Natural killer cell (primary cell): Measurements from ENCODE around the gene MTMR6. TPM values are rescaled to one million over a fixed set of nuclear protein-coding genes. Genes with fewer than 3 reads are reported as not detected.

ENCODE experiments used
- ATAC-seq, 3 donors: fragments of 150-1000 bp in 2 of 3; fragments of 200-7000 bp in 1 of 3; cut with Tn5 transposase; 1 replicate in 1 of 3; 2 replicates in 2 of 3; pipeline ENCODE4 v1.10.0; 2021; ENCODE audit warnings: mild to moderate bottlenecking in 2 of 3, moderate library complexity in 2 of 3
- DNase-seq, 2 donors: peaks; one replicate each; pipeline versions ENCODE4 v3.0.0 to v3.0.0-alpha.2; 2013 to 2021; ENCODE audit warnings: mixed read lengths in 1 of 2
- H3K27ac ChIP-seq: one replicate; pipeline ENCODE4 v1.5.1; 2013; ENCODE audit warnings: mild to moderate bottlenecking, low read length
- H3K27me3 ChIP-seq: one replicate; pipeline ENCODE4 v1.6.1; 2013; ENCODE audit warnings: low read length; ENCODE audit not compliant: control insufficient read depth, insufficient read depth
- H3K36me3 ChIP-seq: one replicate; pipeline ENCODE4 v1.6.1; 2013; ENCODE audit warnings: low read length; ENCODE audit not compliant: control insufficient read depth, insufficient read depth
- H3K4me1 ChIP-seq: one replicate; pipeline ENCODE4 v1.6.1; 2013; ENCODE audit warnings: low read length; ENCODE audit not compliant: control insufficient read depth, insufficient read depth
- H3K4me3 ChIP-seq: one replicate; pipeline ENCODE4 v1.5.1; 2013; ENCODE audit warnings: low read length
- H3K9me3 ChIP-seq: one replicate; pipeline ENCODE4 v1.6.1; 2013; ENCODE audit warnings: low read length; ENCODE audit not compliant: control insufficient read depth, insufficient read depth
- H3K27ac Mint-ChIP-seq, 2 donors: one replicate each; pipeline ENCODE4 v1.8.0; 2022; ENCODE audit warnings: mild to moderate bottlenecking in 2 of 2, mixed read lengths in 2 of 2, moderate library complexity in 1 of 2
- H3K27me3 Mint-ChIP-seq, 2 donors: one replicate each; pipeline ENCODE4 v1.8.0; 2022; ENCODE audit warnings: low read depth in 2 of 2, mixed read lengths in 2 of 2
- H3K36me3 Mint-ChIP-seq: one replicate; pipeline ENCODE4 v1.8.0; 2022; ENCODE audit warnings: mixed read lengths
- H3K4me1 Mint-ChIP-seq, 2 donors: one replicate each; pipeline ENCODE4 v1.8.0; 2022; ENCODE audit warnings: mixed read lengths in 2 of 2
- H3K4me3 Mint-ChIP-seq: one replicate; pipeline ENCODE4 v1.8.0; 2022; ENCODE audit warnings: mild to moderate bottlenecking, moderate library complexity, mixed read lengths
- H3K9me3 Mint-ChIP-seq, 2 donors: one replicate each; pipeline ENCODE4 v1.8.0; 2022; ENCODE audit warnings: mixed read lengths in 2 of 2
- WGBS: methylation state at CpG from one replicate; pipeline ENCODE4 v1.1.7; 2013; ENCODE audit warnings: missing lambda C conversion rate; ENCODE audit not compliant: insufficient coverage; 5-methylcytosine and 5-hydroxymethylcytosine counted together
- intact Hi-C: fragments of 100-400 bp; cut with micrococcal nuclease; formaldehyde crosslinking; loops from one replicate; pipeline ENCODE4 v1.14.2; 2022
- total RNA-seq, 4 donors: library from RNA; stranded (reverse); fragments of 120-200 nt in 1 of 4; gene quantifications; one replicate each; pipeline versions ENCODE4 v1.2.3 to v1.2.4, GENCODE V29; 2013 to 2022
- TF ChIP-seq, protein P1 (sequence below): fragments of 200-600 bp; IDR thresholded peaks from one replicate; pipeline ENCODE4 v1.8.0; 2022; ENCODE audit warnings: antibody characterized with exemption

MTMR6 gene
- total RNA-seq, 3 donors from 2014 or later (not counting 1 experiment from before 2014, with no cell fraction given): 16.4 to 18.1 (median 17.3) TPM

- TF ChIP-seq, protein P1, sequence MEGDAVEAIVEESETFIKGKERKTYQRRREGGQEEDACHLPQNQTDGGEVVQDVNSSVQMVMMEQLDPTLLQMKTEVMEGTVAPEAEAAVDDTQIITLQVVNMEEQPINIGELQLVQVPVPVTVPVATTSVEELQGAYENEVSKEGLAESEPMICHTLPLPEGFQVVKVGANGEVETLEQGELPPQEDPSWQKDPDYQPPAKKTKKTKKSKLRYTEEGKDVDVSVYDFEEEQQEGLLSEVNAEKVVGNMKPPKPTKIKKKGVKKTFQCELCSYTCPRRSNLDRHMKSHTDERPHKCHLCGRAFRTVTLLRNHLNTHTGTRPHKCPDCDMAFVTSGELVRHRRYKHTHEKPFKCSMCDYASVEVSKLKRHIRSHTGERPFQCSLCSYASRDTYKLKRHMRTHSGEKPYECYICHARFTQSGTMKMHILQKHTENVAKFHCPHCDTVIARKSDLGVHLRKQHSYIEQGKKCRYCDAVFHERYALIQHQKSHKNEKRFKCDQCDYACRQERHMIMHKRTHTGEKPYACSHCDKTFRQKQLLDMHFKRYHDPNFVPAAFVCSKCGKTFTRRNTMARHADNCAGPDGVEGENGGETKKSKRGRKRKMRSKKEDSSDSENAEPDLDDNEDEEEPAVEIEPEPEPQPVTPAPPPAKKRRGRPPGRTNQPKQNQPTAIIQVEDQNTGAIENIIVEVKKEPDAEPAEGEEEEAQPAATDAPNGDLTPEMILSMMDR: no peak
- H3K27me3 Mint-ChIP-seq: peaks cover 7 to 23% of the 10 kb centered on the region in 2 donors
- no peaks in the 10 kb centered on the region for H3K27me3 ChIP-seq
These were observed 84.1 kb downstream of the MTMR6 start for GRCh38 chr13:25203127-25203740.

DNA sequence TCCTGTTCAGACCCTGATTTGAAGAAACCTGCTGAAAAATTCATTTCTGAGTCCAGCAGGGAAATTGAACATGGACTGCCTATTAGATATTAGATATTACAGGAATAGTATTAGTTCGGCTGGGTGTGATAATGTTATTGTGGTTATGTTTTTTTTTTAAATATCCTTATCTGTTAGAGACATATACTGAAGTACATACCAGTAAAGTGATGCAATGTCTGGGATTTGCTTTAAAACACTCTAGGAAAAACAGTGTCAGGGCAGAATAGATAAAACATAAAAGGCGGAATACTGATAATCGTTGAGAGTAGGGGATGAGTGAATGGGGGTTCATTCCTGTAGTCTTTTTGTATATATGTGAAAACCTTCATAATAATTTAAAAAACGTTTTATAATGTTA, 86.5 kb downstream of the MTMR6 start:
- Histone ChIP-seq H3K9me3 (no peaks in the 10 kb centered on the region), H3K4me1 (no peaks in the 10 kb centered on the region), H3K27me3 (no peaks in the 10 kb centered on the region), H3K27ac (no peak overlapping the region), H3K4me3 (no peak overlapping the region), H3K36me3 (no peaks in the 10 kb centered on the region)
- TF ChIP-seq, protein P1: no peak
- no peak overlapping the region for H3K4me3 Mint-ChIP-seq
- no peaks in the 10 kb centered on the region for H3K9me3 Mint-ChIP-seq
- intact Hi-C loops: no loop called here
- no peaks in the 10 kb centered on the region for H3K4me1 Mint-ChIP-seq
- no peak overlapping the region for H3K27ac Mint-ChIP-seq
- peaks cover 7 to 28% of the 10 kb centered on the region in 2 donors for H3K27me3 Mint-ChIP-seq
- 86% methylated on average over 2 of the region's 4 CpGs for WGBS
- no peak for DNase-seq
- H3K36me3 Mint-ChIP-seq: no peaks in the 10 kb centered on the region
- ATAC-seq: no peak

More at GRCh38 chr13:25203127-25203740, 84.1 kb downstream of the MTMR6 start:
- Histone ChIP-seq H3K27ac (no peak overlapping the region), H3K36me3 (no peaks in the 10 kb centered on the region), H3K4me3 (no peak overlapping the region), H3K9me3 (no peaks in the 10 kb centered on the region), H3K4me1 (no peaks in the 10 kb centered on the region)
- no peaks in the 10 kb centered on the region for H3K9me3 Mint-ChIP-seq
- intact Hi-C loops: no loop called here
- H3K36me3 Mint-ChIP-seq: no peaks in the 10 kb centered on the region
- no peak for DNase-seq
- H3K4me1 Mint-ChIP-seq: no peaks in the 10 kb centered on the region
- no peak overlapping the region for H3K4me3 Mint-ChIP-seq
- 48% methylated on average over 15 of the region's 17 CpGs for WGBS
- ATAC-seq: no peak
- H3K27ac Mint-ChIP-seq: no peak overlapping the region

- Mint-ChIP-seq H3K27ac (no peak overlapping the region), H3K36me3 (no peaks in the 10 kb centered on the region), H3K4me3 (no peak overlapping the region), H3K4me1 (no peaks in the 10 kb centered on the region), H3K9me3 (no peaks in the 10 kb centered on the region), H3K27me3 (peaks cover 3 to 30% of the 10 kb centered on the region in 2 donors)
- Histone ChIP-seq H3K4me1 (no peaks in the 10 kb centered on the region), H3K27me3 (no peaks in the 10 kb centered on the region), H3K36me3 (no peaks in the 10 kb centered on the region), H3K27ac (no peak overlapping the region), H3K9me3 (no peaks in the 10 kb centered on the region), H3K4me3 (no peak overlapping the region)
- WGBS: 80% methylated on average over 5 of the region's 5 CpGs
- TF ChIP-seq, protein P1: no peak
- intact Hi-C loops: no loop called here
- ATAC-seq: no peak
- no peak for DNase-seq
These were observed 88.6 kb downstream of the MTMR6 start for GRCh38 chr13:25198647-25199046.

DNA sequence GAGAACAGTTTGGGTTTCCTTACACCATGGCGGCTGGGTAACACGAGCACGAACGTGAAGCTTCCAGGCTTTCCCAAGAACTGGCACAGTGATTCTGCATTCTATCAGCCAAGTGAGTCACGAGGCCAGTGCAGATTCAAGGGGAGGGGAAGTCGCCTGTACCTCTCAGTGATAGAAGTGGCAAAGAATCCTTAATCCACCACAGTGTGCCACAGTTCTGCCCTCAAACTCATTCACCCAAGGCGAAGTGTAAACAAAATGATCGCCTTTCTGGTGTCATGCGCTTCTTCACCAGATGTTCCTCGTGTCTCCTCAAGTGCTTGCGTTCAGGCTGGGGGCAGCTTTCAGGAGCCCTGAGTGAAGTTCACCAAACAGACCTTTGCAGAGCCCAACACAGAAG, 90.3 kb downstream of the MTMR6 start:
- H3K4me3 Mint-ChIP-seq: no peak overlapping the region
- no peak overlapping the region for H3K4me3 ChIP-seq
- H3K4me1 ChIP-seq: no peaks in the 10 kb centered on the region
- H3K4me1 Mint-ChIP-seq: no peaks in the 10 kb centered on the region
- H3K27me3 Mint-ChIP-seq: peaks cover 9 to 40% of the 10 kb centered on the region in 2 donors
- H3K27me3 ChIP-seq: no peaks in the 10 kb centered on the region
- H3K9me3 ChIP-seq: no peaks in the 10 kb centered on the region
- no peaks in the 10 kb centered on the region for H3K36me3 Mint-ChIP-seq
- WGBS: 85% methylated on average over 11 of the region's 11 CpGs
- H3K36me3 ChIP-seq: no peaks in the 10 kb centered on the region
- DNase-seq: no peak
- TF ChIP-seq, protein P1: no peak
- H3K27ac Mint-ChIP-seq: no peak overlapping the region
- intact Hi-C loops: no loop called here
- H3K9me3 Mint-ChIP-seq: no peaks in the 10 kb centered on the region
- no peak for ATAC-seq
- H3K27ac ChIP-seq: no peak overlapping the region
